H1 (cell line): ENCODE measurements around the gene PDZD2.

Experiments
- CTCF ChIP-seq, 3 experiments: IDR thresholded peaks; 1 replicate in 2 of 3; 2 replicates in 1 of 3; pipeline versions ENCODE4 v1.5.1 to v1.6.1; 2011; ENCODE audit warnings: low read length in 3 of 3, mild to moderate bottlenecking in 3 of 3, inconsistent platforms in 2 of 3, low read depth in 1 of 3, moderate library complexity in 1 of 3; ENCODE audit not compliant: insufficient read depth in 1 of 3; ENCODE audit errors: control extremely low read depth in 1 of 3
- E2F6 ChIP-seq: IDR thresholded peaks from 2 replicates; pipeline ENCODE4 v1.6.1; 2012; ENCODE audit warnings: inconsistent platforms
- POLR2A ChIP-seq, 2 experiments: IDR thresholded peaks; 1 replicate in 1 of 2; 2 replicates in 1 of 2; pipeline ENCODE4 v1.6.1; 2011; ENCODE audit warnings: low read depth in 2 of 2, low read length in 2 of 2, mild to moderate bottlenecking in 2 of 2; ENCODE audit errors: control extremely low read depth in 1 of 2
- POLR2AphosphoS5 ChIP-seq: IDR thresholded peaks from 2 replicates; pipeline ENCODE4 v1.6.1; 2011; ENCODE audit warnings: low read depth, low read length
- RFX5 ChIP-seq: IDR thresholded peaks from 2 replicates; pipeline ENCODE4 v1.6.1; 2011; ENCODE audit warnings: low read depth, low read length, improper control_type of control experiment, borderline replicate concordance
- RXRA ChIP-seq: IDR thresholded peaks from 2 replicates; pipeline ENCODE4 v1.6.1; 2011; ENCODE audit warnings: low read depth, mild to moderate bottlenecking, low read length, moderate library complexity; ENCODE audit not compliant: insufficient read depth
- SIRT6 ChIP-seq: IDR thresholded peaks from one replicate; pipeline ENCODE4 v1.7.1; 2012; ENCODE audit warnings: low read length, inconsistent platforms
- TAF1 ChIP-seq: IDR thresholded peaks from 2 replicates; pipeline ENCODE4 v1.6.1; 2011; ENCODE audit warnings: mild to moderate bottlenecking, low read depth, low read length

GRCh38 chr5:31962871-31963307 lies 324.0 kb downstream of the PDZD2 start:
- TF ChIP-seq CTCF (IDR thresholded peaks at IDR 0.05; ENCODE audit: control extremely low read depth in 1 of 3, insufficient read depth in 1 of 3, low read depth in 1 of 3, low read length in 3 of 3): no peak
- no peak for TF ChIP-seq TAF1
- no peak for TF ChIP-seq RXRA
- TF ChIP-seq E2F6: no peak
- TF ChIP-seq SIRT6: no peak
- TF ChIP-seq POLR2A (IDR thresholded peaks at IDR 0.05; ENCODE audit: control extremely low read depth in 1 of 2, low read depth in 2 of 2, low read length in 2 of 2): no peak
- TF ChIP-seq RFX5: no peak
- no peak for TF ChIP-seq POLR2AphosphoS5
